ENCODE measurements around the gene APBA2.

GRCh38 chr15:28994142-28994830, 108.5 kb downstream of the APBA2 start:
- TF ChIP-seq, protein P1, sequence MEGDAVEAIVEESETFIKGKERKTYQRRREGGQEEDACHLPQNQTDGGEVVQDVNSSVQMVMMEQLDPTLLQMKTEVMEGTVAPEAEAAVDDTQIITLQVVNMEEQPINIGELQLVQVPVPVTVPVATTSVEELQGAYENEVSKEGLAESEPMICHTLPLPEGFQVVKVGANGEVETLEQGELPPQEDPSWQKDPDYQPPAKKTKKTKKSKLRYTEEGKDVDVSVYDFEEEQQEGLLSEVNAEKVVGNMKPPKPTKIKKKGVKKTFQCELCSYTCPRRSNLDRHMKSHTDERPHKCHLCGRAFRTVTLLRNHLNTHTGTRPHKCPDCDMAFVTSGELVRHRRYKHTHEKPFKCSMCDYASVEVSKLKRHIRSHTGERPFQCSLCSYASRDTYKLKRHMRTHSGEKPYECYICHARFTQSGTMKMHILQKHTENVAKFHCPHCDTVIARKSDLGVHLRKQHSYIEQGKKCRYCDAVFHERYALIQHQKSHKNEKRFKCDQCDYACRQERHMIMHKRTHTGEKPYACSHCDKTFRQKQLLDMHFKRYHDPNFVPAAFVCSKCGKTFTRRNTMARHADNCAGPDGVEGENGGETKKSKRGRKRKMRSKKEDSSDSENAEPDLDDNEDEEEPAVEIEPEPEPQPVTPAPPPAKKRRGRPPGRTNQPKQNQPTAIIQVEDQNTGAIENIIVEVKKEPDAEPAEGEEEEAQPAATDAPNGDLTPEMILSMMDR (optimal IDR thresholded peaks at IDR 0.05 in 1 of 3, IDR thresholded peaks at IDR 0.05 in 1 of 3, conservative IDR thresholded peaks at IDR 0.05 in 1 of 3; ENCODE audit: extremely low read depth in 1 of 3, insufficient read depth in 2 of 3, low read length in 3 of 3) = no peak
- TF ChIP-seq EZH2 (IDR thresholded peaks at IDR 0.05; ENCODE audit: low read length) = no peak
